Limb (tissue), 2 donors: ENCODE results near the gene TPPP.

ENCODE experiments used
- DNase-seq, 2 donors: peaks; one replicate each; pipeline ENCODE4 v3.0.0-alpha.2; 2016; ENCODE audit errors: extremely low spot score in 2 of 2

TPPP gene

GRCh38 chr5:626850-627249 lies 66.3 kb downstream of the TPPP start:
- DNase-seq, result no peak

GRCh38 chr5:625516-625915 lies 67.6 kb downstream of the TPPP start:
- no peak for DNase-seq

GRCh38 chr5:624951-625230 lies 68.3 kb downstream of the TPPP start:
- no peak for DNase-seq

- no peak for DNase-seq
Observed at GRCh38 chr5:624118-624950, 68.8 kb downstream of the TPPP start.

- no peak for DNase-seq
Observed at GRCh38 chr5:623531-623930, 69.6 kb downstream of the TPPP start.

GRCh38 chr5:622946-623522 lies 70.1 kb downstream of the TPPP start:
- DNase-seq, result no peak

- no peak for DNase-seq
Observed at GRCh38 chr5:622359-622758, 70.8 kb downstream of the TPPP start.

DNA sequence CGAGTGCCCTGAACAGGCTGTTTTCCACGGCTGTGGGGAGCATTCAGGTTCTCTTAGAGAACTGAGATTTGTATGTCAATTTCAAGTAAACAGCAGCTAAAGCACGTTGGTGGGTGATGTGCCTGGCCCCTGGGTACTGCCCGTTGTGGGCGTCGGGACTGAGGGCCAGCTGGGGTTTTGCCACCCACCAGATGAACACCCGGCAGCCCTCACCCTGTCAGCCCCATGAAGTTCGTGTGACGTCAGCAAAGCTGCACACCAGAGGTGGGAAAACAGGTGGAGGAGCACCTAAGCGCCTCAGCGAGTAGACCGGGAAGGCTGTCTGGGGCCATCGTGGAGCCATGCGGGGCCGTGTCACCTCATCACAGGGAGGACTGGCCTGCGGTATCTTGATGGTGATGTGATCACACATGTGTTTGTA lies 71.8 kb downstream of the TPPP start:
- no peak for DNase-seq

DNA sequence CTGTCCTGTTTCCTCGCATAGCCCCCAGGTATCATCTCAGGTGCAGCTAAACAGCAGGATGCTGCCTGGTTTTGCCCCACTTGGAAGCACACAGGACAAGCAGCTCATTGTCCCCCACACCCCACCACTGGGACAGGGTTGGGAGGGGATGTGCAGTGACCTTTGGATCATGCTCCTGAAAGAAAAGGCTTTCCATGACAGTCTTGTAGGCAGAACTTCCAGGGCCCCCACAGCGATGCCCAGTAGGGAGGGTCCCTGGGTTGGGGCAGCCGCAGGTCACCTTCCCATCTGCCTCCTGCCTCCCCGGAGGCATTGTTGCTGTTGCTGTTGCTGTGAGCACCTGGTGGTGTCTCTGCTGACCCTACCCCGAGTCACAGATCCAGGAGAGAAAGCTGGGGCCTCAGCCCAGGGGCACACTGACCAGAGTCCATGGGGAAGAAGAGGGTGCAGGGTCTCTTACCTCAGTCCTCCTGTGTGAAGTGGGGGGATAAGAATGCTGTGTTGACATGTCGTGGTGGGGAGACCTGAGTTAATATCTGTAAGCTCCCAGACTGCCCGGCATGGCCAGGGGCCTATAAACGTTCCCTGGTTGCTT lies 72.5 kb downstream of the TPPP start:
- no peak for DNase-seq

DNA sequence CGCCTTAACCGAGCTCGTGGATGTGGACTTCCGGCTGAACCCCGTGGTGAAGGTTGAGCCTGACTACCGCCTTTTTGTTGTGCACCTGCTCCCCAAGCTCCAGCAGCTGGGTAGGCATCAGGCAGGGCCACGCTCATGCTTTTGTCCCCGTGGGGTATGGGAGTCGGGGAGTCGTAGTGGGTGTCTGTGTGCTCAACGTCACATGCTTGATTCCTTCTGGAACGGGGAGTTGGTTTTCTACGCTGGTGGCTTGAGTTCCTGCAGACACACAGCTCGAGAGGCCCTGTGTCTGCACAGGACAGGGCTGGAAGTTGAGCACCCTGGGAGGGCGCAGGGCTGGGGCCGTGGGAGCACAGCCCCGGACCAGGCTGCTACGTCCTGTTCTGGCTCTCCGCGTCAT lies 73.0 kb downstream of the TPPP start:
- DNase-seq, result no peak

DNA sequence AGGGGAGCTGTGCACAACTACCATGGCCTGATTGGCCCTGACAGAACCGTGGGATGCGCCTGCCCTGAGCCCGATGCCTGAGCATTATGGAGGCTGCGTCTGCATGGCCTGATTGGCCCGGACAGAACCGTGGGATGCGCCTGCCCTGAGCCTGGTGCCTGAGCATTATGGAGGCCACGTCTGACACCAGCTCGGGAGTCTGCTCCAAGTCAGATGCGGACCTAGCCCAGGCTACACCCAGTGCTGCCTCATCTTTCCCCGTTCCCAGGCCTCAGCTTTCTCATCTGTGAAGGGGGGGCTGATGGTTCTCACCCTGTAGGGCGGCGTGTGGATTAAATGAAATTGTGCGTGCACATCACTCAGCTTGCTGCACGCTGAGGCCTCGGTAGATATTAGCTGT lies 73.7 kb downstream of the TPPP start:
- DNase-seq, result no peak

GRCh38 chr5:618450-618849 lies 74.7 kb downstream of the TPPP start:
- no peak for DNase-seq

DNA sequence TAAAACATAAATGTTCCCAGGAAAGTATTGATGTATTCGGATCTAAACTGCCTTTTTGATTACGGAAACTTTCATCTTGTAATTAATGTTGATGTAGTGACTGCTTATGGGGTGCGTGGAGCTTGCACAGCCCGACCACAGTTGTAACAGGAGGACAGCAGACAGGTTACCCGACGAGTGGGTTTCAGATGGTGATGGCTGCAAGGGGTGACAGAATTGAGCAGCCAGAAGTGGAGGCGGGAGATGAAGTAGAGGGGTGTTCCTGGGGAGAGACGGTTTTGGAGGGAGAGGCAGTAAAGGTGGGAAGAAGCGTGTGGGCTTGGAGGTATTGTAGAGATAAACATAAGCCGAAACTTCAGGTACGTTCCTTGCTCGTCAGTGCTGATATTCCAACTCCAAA lies 75.3 kb downstream of the TPPP start:
- DNase-seq, result no peak

- DNase-seq, result no peak
Observed at GRCh38 chr5:616484-617039, 76.6 kb downstream of the TPPP start.

GRCh38 chr5:612498-613424 lies 80.4 kb downstream of the TPPP start:
- DNase-seq, result no peak

DNA sequence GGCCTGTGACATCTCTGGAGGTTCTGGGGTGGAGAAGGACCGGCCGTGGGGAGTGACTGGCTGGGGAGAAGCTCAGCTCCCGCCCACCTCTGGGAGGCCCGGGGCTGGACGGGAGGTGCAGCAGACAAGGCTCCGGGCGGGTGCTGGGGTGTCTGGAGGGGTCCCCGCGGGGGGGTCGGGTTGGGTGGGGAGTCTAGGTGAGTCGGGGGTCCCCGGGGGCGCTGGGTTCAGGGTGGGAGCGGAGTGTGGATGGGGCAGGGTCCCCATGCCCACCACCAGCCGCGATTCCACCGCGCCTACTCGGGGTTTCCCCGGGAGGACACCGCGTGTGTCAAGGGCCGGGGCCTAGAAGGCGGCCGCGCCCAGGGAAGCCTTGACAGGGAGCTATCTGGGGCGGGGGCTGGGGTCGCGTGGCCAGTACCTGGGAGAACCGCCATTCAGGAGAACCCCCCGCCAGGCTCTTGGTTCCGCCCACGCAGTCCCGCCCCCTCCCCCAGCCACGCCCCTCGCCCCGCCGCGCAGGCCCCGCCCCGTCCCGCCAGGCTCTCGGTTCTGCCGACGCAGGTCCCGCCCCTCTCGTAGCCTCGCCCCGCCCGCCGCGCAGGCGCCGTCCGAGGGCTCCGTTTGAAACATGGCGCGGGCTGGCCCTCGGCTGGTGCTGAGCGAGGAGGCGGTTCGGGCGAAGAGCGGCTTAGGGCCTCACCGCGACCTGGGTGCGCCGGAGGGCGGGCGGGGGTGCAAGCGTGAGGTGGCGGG lies 81.2 kb downstream of the TPPP start, which contains the start of gene CEP72:
Gene CEP72, plus strand, starts transcription at position 610 of the 756 bp plus-strand sequence. Its CDS starts 22 bp downstream, at position 632.
- peak; percentile 87 to 97 for DNase-seq

GRCh38 chr5:610744-611730 lies 82.1 kb downstream of the TPPP start:
- no peak for DNase-seq

DNA sequence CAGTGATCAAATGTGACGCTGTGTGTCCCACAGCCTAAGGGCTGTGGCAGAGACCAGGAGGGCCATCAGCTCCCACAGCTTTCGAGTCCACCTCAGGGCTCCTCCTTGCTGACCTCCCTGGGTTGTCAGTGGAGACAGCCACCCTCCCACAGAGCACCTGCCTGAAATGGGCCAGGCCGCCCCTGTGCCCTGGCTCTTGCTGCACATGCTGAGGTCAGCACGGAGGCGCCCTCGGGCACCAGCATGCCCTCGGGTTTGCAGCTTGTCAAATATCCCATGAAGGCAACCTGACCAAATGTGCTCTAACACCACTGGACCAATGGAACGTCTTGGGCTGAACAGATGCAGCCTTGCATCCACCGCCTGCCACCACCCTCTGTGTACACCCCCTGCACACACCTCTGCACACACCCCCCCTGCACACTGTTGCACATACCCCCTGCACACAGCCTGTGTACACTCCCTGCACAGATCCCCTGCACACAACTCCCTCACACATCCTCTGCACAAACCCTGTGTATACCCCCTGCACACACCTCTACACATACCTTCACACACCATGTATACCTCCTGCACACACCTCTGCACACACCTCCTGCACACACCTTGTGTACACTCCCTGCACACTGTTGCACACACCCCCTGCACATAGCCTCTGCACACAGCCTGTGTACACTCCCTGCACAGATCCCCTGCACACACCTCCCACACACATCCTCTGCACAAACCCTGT lies 83.0 kb downstream of the TPPP start:
- no peak for DNase-seq
